H1 (cell line): ENCODE measurements around the gene TSC2. TPM values are rescaled to one million over a fixed set of nuclear protein-coding genes. Genes with fewer than 3 reads are reported as not detected.
"Not testable (repeated sequence)": the region's sequence is repeated elsewhere in the genome, so short reads cannot be mapped to it uniquely, and the experiment has no call there.

Source experiments
- CTCF ChIA-PET: fragments of 300-600 bp; sonication (Branson Sonifier 250); formaldehyde crosslinking; loops from one replicate; lab custom pipeline; 2021; ENCODE audit not compliant: partially characterized antibody; lab: Charles Lee
- POLR2A ChIA-PET: fragments of 300-600 bp; sonication (Branson Sonifier 250); formaldehyde crosslinking; loops from one replicate; lab custom pipeline; 2021; ENCODE audit warnings: inconsistent platforms; ENCODE audit not compliant: partially characterized antibody; lab: Charles Lee
- DNase-seq, 2 experiments: peaks; one replicate each; pipeline versions ENCODE4 v3.0.0 to v3.0.0-alpha.2; 2010 to 2022; ENCODE audit warnings: low spot score in 2 of 2, low read depth in 1 of 2, mixed read lengths in 1 of 2
- FAIRE-seq: peaks from 2 replicates; lab custom pipeline; 2011; peaks lifted over from hg19 to GRCh38; lab: Jason Lieb, UNC
- H2AFZ ChIP-seq: 2 replicates; pipeline ENCODE4 v1.8.1; 2012; ENCODE audit warnings: low read length, inconsistent platforms
- H2AK5ac ChIP-seq: 2 replicates; pipeline ENCODE4 v1.6.1; 2013; ENCODE audit warnings: low read depth, low read length
- H2BK120ac ChIP-seq: replicated peaks from 2 replicates; pipeline ENCODE3; 2013; ENCODE audit warnings: low read depth, low read length, inconsistent platforms
- H2BK12ac ChIP-seq: 2 replicates; pipeline ENCODE4 v1.6.1; 2013; ENCODE audit warnings: low read depth, low read length
- H2BK15ac ChIP-seq: 2 replicates; pipeline ENCODE4 v1.6.1; 2013; ENCODE audit warnings: low read length
- H2BK20ac ChIP-seq: 2 replicates; pipeline ENCODE4 v1.6.1; 2013; ENCODE audit warnings: low read length
- H2BK5ac ChIP-seq: 2 replicates; pipeline ENCODE4 v1.6.1; 2013; ENCODE audit warnings: low read depth, low read length
- H3K14ac ChIP-seq: 2 replicates; pipeline ENCODE4 v1.6.1; 2013; ENCODE audit warnings: inconsistent platforms; ENCODE audit not compliant: insufficient read length
- H3K18ac ChIP-seq: 2 replicates; pipeline ENCODE4 v1.6.1; 2013; ENCODE audit warnings: low read length; ENCODE audit errors: extremely low read depth
- H3K23ac ChIP-seq: 2 replicates; pipeline ENCODE4 v1.6.1; 2013; ENCODE audit warnings: inconsistent platforms; ENCODE audit not compliant: insufficient read length
- H3K23me2 ChIP-seq: 2 replicates; pipeline ENCODE4 v1.6.1; 2013; ENCODE audit warnings: low read depth, low read length
- H3K27ac ChIP-seq: 2 replicates; pipeline ENCODE4 v1.6.1; 2011; ENCODE audit warnings: low read depth, low read length, inconsistent platforms
- H3K27me3 ChIP-seq, 4 experiments: replicated peaks in 1 of 4; 1 replicate in 1 of 4; 2 replicates in 3 of 4; pipeline versions ENCODE4 v1.6.1 to v1.8.1; 2011 to 2013; ENCODE audit warnings: low read length in 3 of 4, mild to moderate bottlenecking in 3 of 4, inconsistent platforms in 2 of 4, mixed read lengths in 2 of 4, moderate library complexity in 1 of 4; ENCODE audit not compliant: control insufficient read depth in 3 of 4, insufficient read depth in 3 of 4; ENCODE audit errors: extremely low read depth in 1 of 4
- H3K36me3 ChIP-seq, 4 experiments: 2 replicates each; pipeline versions ENCODE4 v1.6.1 to v1.8.1; 2011 to 2013; ENCODE audit warnings: mild to moderate bottlenecking in 4 of 4, low read length in 3 of 4, moderate library complexity in 2 of 4, control low read depth in 1 of 4, inconsistent platforms in 1 of 4; ENCODE audit not compliant: insufficient read depth in 4 of 4, control insufficient read depth in 2 of 4
- H3K4ac ChIP-seq: replicated peaks from 2 replicates; pipeline ENCODE3; 2013; ENCODE audit warnings: low read length, low read depth, mixed read lengths, inconsistent platforms; ENCODE audit not compliant: insufficient read length
- H3K4me1 ChIP-seq, 4 experiments: replicated peaks in 1 of 4; 1 replicate in 1 of 4; 2 replicates in 3 of 4; pipeline versions ENCODE4 v1.6.1 to v1.8.1; 2011 to 2013; ENCODE audit warnings: low read length in 3 of 4, inconsistent platforms in 2 of 4, mixed read lengths in 1 of 4; ENCODE audit not compliant: insufficient read depth in 4 of 4, control insufficient read depth in 3 of 4
- H3K4me2 ChIP-seq, 2 experiments: 2 replicates each; pipeline versions ENCODE4 v1.6.1 to v1.8.1; 2011 to 2013; ENCODE audit warnings: low read depth in 2 of 2, low read length in 2 of 2, control low read depth in 1 of 2, inconsistent platforms in 1 of 2, mild to moderate bottlenecking in 1 of 2; ENCODE audit not compliant: insufficient read depth in 1 of 2
- H3K4me3 ChIP-seq, 4 experiments: fragments of 200-600, 300-600 bp in 1 of 4; sonication (generic), shearing (Covaris generic), sonication (Bioruptor Twin) in 1 of 4; 2 replicates each; pipeline versions ENCODE4 v1.5.1 to v1.8.1; 2011 to 2016; ENCODE audit warnings: low read length in 4 of 4, low read depth in 3 of 4, control low read depth in 2 of 4, inconsistent platforms in 2 of 4, mild to moderate bottlenecking in 2 of 4, mixed read lengths in 1 of 4, moderate library complexity in 1 of 4; ENCODE audit not compliant: insufficient read depth in 2 of 4; ENCODE audit errors: extremely low read depth in 1 of 4
- H3K56ac ChIP-seq: replicated peaks from 2 replicates; pipeline ENCODE3; 2013; ENCODE audit warnings: low read depth, mild to moderate bottlenecking, mixed read lengths, low read length, inconsistent platforms; ENCODE audit not compliant: insufficient read length
- H3K79me1 ChIP-seq: 2 replicates; pipeline ENCODE4 v1.6.1; 2013; ENCODE audit warnings: low read depth, low read length, control low read depth
- H3K79me2 ChIP-seq, 2 experiments: 2 replicates each; pipeline versions ENCODE4 v1.6.1 to v1.8.1; 2012 to 2013; ENCODE audit warnings: low read length in 2 of 2, mild to moderate bottlenecking in 2 of 2, inconsistent platforms in 1 of 2; ENCODE audit not compliant: insufficient read depth in 2 of 2, control insufficient read depth in 1 of 2
- H3K9ac ChIP-seq, 4 experiments: replicated peaks in 1 of 4; 1 replicate in 1 of 4; 2 replicates in 3 of 4; pipeline versions ENCODE4 v1.6.1 to v1.8.1; 2011 to 2013; ENCODE audit warnings: low read depth in 3 of 4, low read length in 3 of 4, control low read depth in 2 of 4, mild to moderate bottlenecking in 2 of 4, moderate library complexity in 2 of 4, inconsistent platforms in 1 of 4; ENCODE audit errors: extremely low read depth in 1 of 4
- H3K9me3 ChIP-seq, 2 experiments: 2 replicates each; pipeline versions ENCODE4 v1.6.1 to v1.8.1; 2012 to 2013; ENCODE audit warnings: mild to moderate bottlenecking in 2 of 2, moderate library complexity in 2 of 2, control low read depth in 1 of 2, inconsistent platforms in 1 of 2, low read depth in 1 of 2, low read length in 1 of 2, mixed read lengths in 1 of 2; ENCODE audit not compliant: insufficient read depth in 2 of 2
- H4K20me1 ChIP-seq, 2 experiments: replicated peaks in 1 of 2; 2 replicates each; pipeline versions ENCODE3 to v1.8.1; 2011 to 2013; ENCODE audit warnings: inconsistent platforms in 2 of 2, low read length in 2 of 2, mild to moderate bottlenecking in 1 of 2; ENCODE audit not compliant: insufficient read depth in 2 of 2, control insufficient read depth in 1 of 2
- H4K5ac ChIP-seq: 2 replicates; pipeline ENCODE4 v1.6.1; 2013; ENCODE audit warnings: low read length, low read depth, mixed read lengths, inconsistent platforms; ENCODE audit not compliant: insufficient read length
- H4K8ac ChIP-seq: 2 replicates; pipeline ENCODE4 v1.8.0; 2013; ENCODE audit warnings: mild to moderate bottlenecking, moderate library complexity, low read length, inconsistent platforms; ENCODE audit not compliant: insufficient read depth; ENCODE audit errors: extremely low read depth
- H4K91ac ChIP-seq: replicated peaks from 2 replicates; pipeline ENCODE3; 2013; ENCODE audit warnings: low read length, mixed read lengths, inconsistent platforms; ENCODE audit not compliant: insufficient read length
- WGBS, 2 experiments: shearing (Covaris generic) in 1 of 2; methylation state at CpG; one replicate each; pipeline versions ENCODE4 v1.1.6 to v1.1.7; 2013 to 2015; ENCODE audit warnings: low lambda C conversion rate in 2 of 2, mixed read lengths in 2 of 2, inconsistent platforms in 1 of 2, low coverage in 1 of 2, missing lambda C conversion rate in 1 of 2; ENCODE audit not compliant: insufficient replicate concordance in 2 of 2, insufficient coverage in 1 of 2, insufficient read length in 1 of 2; ENCODE audit errors: extremely low coverage in 1 of 2, missing lambda C conversion rate in 1 of 2; 5-methylcytosine and 5-hydroxymethylcytosine counted together
- polyA plus RNA-seq, 7 experiments: library from polyadenylated mRNA; depleted of rRNA in 3 of 7; stranded (reverse) in 5 of 7; unstranded in 2 of 7; fragments of >200 nt in 5 of 7; fragments of 200-250 nt in 2 of 7; gene quantifications; 1 replicate in 5 of 7; 2 replicates in 1 of 7; 4 replicates in 1 of 7; pipeline versions ENCODE4 v1.2.1 to v1.2.3, GENCODE V29; 2011 to 2013; ENCODE audit warnings: missing spikeins in 2 of 7, mixed read lengths in 2 of 7
- total RNA-seq: library from RNA; stranded (reverse); fragmentation: NEBNext Ultra II Directional; extraction: Animal tissue kit (Norgen Biotek cat#: 25700); gene quantifications from 2 replicates; pipeline ENCODE4 v1.2.1, GENCODE V29; 2021

Gene TSC2
- total and polyA plus RNA-seq, 2 of the 8 experiments (the other 6 are each of a cell fraction or from before 2014, with no cell fraction given): 65.9 to 96.6 TPM

DNA sequence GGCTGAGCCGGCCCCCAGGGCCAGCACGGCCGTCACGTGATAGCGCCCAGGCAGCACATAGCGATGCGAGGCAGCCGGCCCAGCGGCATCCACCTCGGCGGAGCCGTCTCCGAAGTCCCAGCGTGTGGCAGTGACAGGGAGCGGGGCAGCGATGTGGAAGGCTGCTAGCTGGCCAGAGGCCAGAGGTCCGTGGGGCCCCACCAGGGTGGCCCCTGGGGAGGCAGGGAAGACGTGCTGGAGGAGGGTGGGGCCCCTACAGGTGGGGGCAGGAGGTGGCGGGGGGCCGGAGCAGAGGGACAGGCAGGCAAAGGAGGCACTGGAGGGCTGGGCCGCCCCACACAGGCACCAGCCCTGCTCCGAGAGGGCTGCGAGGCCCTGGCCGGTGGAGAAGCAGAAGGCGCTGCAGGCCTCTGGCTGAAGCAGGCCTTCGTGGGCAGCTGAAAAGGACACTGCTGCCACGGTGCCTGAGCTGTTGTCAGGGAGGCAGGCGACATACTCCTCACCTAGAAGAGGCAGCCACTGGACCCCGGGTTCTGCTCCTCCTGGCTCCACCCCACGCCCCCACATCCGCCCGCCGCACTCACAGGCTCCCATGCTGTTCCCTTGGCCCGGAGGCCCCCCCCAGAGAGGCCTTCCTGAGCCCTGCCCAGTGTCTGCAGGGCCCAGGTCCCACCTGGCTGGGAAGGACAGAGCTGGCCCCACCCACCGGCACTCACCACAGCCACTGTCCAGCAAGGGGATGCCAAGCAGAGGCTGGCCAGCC is 70.4 kb downstream of the TSC2 start:
- H3K4ac ChIP-seq, H2BK20ac ChIP-seq, H3K14ac ChIP-seq, H3K23ac ChIP-seq, H4K20me1 ChIP-seq, H4K8ac ChIP-seq, H3K4me3 ChIP-seq, H3K18ac ChIP-seq, H4K5ac ChIP-seq, H4K91ac ChIP-seq, H3K9ac ChIP-seq, H3K4me2 ChIP-seq, H3K23me2 ChIP-seq, FAIRE-seq, H3K27ac ChIP-seq, H3K9me3 ChIP-seq, H3K27me3 ChIP-seq, H3K79me1 ChIP-seq, H2BK5ac ChIP-seq, H3K79me2 ChIP-seq, H2BK12ac ChIP-seq, H3K56ac ChIP-seq, H3K36me3 ChIP-seq, H2AK5ac ChIP-seq, H3K4me1 ChIP-seq, H2BK15ac ChIP-seq, POLR2A ChIA-PET, H2BK120ac ChIP-seq, DNase-seq, H2AFZ ChIP-seq, CTCF ChIA-PET: not testable (repeated sequence)
- 88% methylated on average over 12 of the region's 35 CpGs; no CpG with 5 or more reads in 1 of the 2 experiments for WGBS, 2 experiments
